GM18951 (cell line): ENCODE measurements around the gene RELL1.

Source experiments
- POLR2A ChIP-seq: IDR thresholded peaks from 4 replicates; pipeline ENCODE4 v1.6.1; 2011; ENCODE audit warnings: mild to moderate bottlenecking; ENCODE audit not compliant: insufficient read length, insufficient read depth; ENCODE audit errors: extremely low read depth
- in situ Hi-C: fragments of 300-500 bp; cut with MboI; formaldehyde crosslinking; loops from one replicate; pipeline ENCODE4 v1.12.0; 2022; ENCODE audit warnings: low sequenced_read_pairs, mixed read lengths, inconsistent platforms; ENCODE audit not compliant: unreplicated experiment

The RELL1 gene

GRCh38 chr4:37567836-37568235 lies 118.3 kb downstream of the RELL1 start:
- TF ChIP-seq POLR2A, result no peak
- in situ Hi-C loops, result loop anchor here (10.0 kb wide), 1 partner anchor 113 kb away; a partner anchor contains a TSS

- TF ChIP-seq POLR2A, result no peak
- in situ Hi-C loops, result loop anchor here (10.0 kb wide), 1 partner anchor 108 kb away; a partner anchor contains a TSS
Measured at GRCh38 chr4:37562592-37562991, 123.6 kb downstream of the RELL1 start.

DNA sequence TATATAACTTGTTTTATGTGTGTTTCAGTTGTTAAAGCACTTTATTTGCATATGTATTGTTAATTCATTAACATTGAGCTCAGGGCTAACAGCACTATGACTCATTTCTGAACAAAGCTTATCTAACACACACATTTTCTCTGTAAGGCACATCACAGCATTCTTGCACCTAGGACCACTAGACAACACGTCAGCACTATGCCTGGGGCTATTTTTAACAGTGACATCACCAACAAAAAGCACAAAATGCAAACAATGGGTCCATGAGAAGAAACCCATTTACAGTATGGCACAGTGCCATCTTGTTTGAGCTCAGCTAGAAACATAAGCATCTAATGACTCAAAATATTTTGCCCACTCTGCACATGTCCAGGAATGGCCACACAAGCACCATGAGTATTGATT lies 124.4 kb downstream of the RELL1 start:
- TF ChIP-seq POLR2A, result no peak
- in situ Hi-C loops, result loop anchor here (10.0 kb wide), 1 partner anchor 107 kb away; a partner anchor contains a TSS

- in situ Hi-C loops, result loop anchor here (10.0 kb wide), 1 partner anchor 106 kb away; a partner anchor contains a TSS
- TF ChIP-seq POLR2A, result no peak
Measured at GRCh38 chr4:37561196-37561802, 124.9 kb downstream of the RELL1 start.
